DOHH2 (cell line): ENCODE data around the gene MYF6.

Source experiments
- EZH2phosphoT487 ChIP-seq: fragments of 200-600 bp; sonication (generic); IDR thresholded peaks from 2 replicates; pipeline ENCODE4 v1.6.1; 2017; ENCODE audit warnings: borderline replicate concordance, mild to moderate bottlenecking, antibody characterized with exemption, low read length, moderate library complexity, mixed read lengths
- TF ChIP-seq, protein P1 (sequence below): fragments of 200-600 bp; sonication (generic); IDR thresholded peaks from one replicate; pipeline ENCODE4 v1.5.1; 2014; ENCODE audit warnings: antibody characterized with exemption, mild to moderate bottlenecking, low read depth, low read length; ENCODE audit not compliant: poor library complexity, severe bottlenecking

DNA sequence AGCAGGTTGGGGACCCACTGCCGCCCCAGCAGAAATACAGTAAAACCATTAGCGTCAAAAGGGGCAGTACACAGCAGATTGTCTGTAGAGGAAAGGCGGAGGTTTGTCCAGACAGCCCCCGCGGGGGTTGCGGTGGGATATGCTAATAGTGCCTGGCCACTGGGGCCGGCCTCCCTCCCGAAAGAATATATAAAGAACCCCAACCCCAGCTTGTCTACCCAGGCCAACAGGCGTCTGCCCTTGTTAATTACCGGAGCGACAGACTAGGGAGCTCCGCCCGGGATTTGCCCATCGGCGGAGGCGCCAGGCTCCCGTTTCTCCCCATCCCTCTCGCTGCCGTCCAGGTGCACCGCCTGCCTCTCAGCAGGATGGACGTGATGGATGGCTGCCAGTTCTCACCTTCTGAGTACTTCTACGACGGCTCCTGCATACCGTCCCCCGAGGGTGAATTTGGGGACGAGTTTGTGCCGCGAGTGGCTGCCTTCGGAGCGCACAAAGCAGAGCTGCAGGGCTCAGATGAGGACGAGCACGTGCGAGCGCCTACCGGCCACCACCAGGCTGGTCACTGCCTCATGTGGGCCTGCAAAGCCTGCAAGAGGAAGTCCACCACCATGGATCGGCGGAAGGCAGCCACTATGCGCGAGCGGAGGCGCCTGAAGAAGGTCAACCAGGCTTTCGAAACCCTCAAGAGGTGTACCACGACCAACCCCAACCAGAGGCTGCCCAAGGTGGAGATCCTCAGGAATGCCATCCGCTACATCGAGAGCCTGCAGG is 9.4 kb downstream of the MYF6 start, which contains the start of gene MYF5:
- TF ChIP-seq EZH2phosphoT487, result no peak
- TF ChIP-seq, protein P1, sequence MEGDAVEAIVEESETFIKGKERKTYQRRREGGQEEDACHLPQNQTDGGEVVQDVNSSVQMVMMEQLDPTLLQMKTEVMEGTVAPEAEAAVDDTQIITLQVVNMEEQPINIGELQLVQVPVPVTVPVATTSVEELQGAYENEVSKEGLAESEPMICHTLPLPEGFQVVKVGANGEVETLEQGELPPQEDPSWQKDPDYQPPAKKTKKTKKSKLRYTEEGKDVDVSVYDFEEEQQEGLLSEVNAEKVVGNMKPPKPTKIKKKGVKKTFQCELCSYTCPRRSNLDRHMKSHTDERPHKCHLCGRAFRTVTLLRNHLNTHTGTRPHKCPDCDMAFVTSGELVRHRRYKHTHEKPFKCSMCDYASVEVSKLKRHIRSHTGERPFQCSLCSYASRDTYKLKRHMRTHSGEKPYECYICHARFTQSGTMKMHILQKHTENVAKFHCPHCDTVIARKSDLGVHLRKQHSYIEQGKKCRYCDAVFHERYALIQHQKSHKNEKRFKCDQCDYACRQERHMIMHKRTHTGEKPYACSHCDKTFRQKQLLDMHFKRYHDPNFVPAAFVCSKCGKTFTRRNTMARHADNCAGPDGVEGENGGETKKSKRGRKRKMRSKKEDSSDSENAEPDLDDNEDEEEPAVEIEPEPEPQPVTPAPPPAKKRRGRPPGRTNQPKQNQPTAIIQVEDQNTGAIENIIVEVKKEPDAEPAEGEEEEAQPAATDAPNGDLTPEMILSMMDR, result no peak
